ENCODE measurements around the gene PCYT2.
A peak's percentile ranks its signal among the peaks of the same experiment; 100 is the strongest.

The PCYT2 gene

DNA sequence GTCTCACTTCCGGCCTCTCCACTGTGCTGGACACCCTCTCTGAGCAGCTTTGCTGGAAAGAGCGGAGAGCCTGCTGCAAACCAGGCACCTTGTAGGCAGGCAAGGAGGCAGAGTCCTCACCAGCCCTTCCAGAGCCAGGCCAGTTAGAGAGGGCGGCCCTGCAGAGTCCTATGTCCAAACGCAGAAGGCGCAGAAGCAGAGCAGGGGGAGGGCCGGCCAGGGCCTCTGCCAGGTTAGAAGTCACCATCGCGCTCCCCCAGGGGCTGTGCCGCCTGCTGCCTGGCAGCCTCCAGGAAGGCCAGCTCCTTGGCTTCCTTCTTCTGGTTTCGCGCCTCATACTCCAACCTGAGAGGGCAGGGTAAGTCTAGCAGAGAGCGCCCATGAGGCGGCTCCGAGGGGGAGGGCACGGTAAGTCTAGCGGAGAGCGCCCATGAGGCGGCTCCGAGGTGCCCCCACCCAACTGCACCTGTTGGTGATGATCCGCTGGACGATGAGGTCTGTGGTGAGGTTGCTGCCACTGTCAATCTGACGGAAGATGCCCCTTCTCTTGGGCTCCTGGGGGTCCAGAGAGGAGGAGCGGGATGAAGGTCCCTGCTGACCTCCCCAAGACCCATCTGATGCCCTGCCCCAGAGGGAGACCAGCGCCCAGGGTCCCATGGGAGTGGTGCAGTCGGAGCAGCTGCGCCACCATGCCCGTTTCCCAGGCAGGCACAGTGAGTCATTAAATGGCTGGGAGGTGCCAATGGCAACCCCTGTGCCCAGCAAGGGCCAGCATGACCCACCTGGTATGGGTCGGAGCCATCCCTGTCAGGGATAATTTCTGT, 6.4 kb downstream of the PCYT2 start:
- CTCF ChIA-PET: no interaction called here
- no peak for TF ChIP-seq CTCF (IDR thresholded peaks at IDR 0.05; ENCODE audit: insufficient read depth, low read length, missing control alignments)

DNA sequence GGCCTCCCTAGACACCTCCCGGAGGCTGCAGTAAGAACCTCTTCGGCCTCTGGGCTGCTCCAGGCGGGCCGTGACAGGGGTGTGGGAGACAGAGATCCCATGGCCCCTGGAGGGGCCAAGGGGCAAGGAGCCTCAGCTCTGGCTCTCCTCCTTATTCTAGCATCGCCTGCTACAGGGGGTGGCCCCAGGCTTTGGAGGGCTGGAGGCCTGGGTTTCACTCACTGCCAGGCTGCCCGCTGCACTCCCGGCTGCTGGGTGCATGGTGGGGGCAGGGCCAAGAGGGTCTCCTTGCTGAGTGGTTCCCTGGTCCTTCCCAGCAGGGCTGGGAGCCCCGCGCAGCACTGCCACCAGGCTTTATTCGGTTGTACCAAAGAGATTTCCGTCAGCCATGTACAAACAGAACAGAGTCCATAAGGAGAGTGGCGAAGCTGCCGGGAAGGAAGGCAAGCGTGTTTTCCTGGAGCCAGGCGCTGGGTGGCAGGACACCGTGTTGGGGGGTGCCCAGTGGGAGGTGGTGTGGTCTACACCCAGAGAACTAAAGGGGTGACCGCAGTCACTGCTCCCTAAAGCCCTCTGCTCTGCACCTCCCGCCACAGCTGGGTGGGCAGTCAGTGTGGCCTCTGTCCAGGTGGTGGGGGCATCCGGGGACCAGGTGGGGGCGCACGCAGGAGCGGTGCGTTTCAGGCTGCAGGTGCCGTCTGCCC, 7.2 kb downstream of the PCYT2 start:
- ChIA-PET POLR2A (no interaction called here), CTCF (no interaction called here)
- no peak for DNase-seq (ENCODE audit: low read depth, low spot score)
- H3K4me3 ChIP-seq (ENCODE audit: low read depth, low read length): no peak overlapping the region
- no peak for TF ChIP-seq CTCF (IDR thresholded peaks at IDR 0.05; ENCODE audit: insufficient read depth, low read length, missing control alignments)

More for the DNA sequence above, 6.4 kb downstream of the PCYT2 start:
- DNase-seq (ENCODE audit: low read depth, low spot score): no peak
- POLR2A ChIA-PET: no interaction called here
- H3K4me3 ChIP-seq (ENCODE audit: low read depth, low read length): no peak overlapping the region

DNA sequence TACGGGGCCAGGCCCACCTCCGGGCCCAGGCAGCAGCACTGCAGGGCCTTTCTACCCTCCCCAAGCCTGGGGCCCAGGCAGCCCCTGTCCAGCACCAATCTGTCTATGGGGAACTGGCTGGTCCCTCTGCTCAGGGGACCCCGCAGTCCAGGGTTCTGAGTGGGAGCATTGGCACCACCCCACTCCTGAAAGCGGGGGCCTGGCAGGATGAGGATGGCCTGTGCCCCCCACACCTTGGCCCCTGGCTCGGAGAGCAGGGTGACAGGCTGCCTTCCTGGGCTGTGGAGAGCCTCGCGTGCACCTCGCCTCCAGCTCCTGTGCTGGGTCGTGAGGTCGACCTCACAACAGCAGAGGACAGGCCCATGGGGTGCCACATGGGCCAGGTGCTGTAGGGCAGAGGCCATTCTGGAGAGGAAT, 7.8 kb downstream of the PCYT2 start:
- no peak for TF ChIP-seq CTCF (IDR thresholded peaks at IDR 0.05; ENCODE audit: insufficient read depth, low read length, missing control alignments)
- ChIA-PET POLR2A (interaction anchor here (0.7 kb wide), 1 partner anchor 23 kb away, joined by 3 read pairs; no protein-coding TSS in a partner anchor), CTCF (no interaction called here)
- no peak overlapping the region for H3K4me3 ChIP-seq (ENCODE audit: low read depth, low read length)
- DNase-seq (ENCODE audit: low read depth, low spot score): no peak

DNA sequence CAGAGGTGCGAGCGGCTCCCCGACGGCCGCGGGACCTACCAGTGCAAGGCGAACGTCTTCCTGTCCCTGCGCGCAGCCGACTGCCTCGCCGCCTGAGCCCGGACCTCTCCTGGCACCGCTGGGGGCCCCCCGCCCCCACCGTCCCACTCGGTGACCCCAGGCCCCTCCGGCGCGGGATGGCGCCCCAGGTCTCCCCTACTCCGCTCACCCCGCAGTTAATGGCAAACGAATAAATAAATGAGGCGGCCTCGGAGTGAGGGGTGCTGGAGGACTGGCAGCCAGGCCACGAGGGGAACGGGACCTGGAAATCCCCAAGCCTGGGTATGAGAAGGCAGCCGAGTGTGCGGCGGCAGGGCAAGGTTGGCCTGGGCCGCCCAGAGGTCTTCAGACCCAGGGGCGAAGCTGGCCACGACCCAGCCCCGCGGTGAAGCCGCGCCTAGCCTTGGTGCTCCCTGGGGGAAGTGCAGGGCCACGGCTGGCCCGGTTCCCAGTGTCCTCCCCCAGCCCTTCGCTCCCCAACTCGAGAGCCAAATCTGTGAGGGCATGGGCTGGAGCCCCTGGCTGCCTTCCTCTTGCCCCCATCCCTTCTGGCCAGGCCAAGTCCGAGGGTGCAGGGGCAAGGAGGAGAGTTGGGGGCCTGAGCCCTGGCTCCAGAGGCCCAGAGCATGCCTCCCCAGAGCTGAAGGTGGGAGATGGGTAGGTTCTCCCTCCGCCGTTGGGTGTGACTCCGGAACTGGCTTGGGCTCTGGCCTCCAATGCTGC, 8.4 kb downstream of the PCYT2 start:
- POLR2A ChIA-PET: interaction anchor here (0.7 kb wide), 1 partner anchor 24 kb away, joined by 3 read pairs; no protein-coding TSS in a partner anchor
- TF ChIP-seq CTCF (IDR thresholded peaks at IDR 0.05; ENCODE audit: insufficient read depth, low read length, missing control alignments): no peak
- no peak for DNase-seq (ENCODE audit: low read depth, low spot score)
- CTCF ChIA-PET: no interaction called here
- peak overlapping the region; percentile 36 for H3K4me3 ChIP-seq (ENCODE audit: low read depth, low read length)

DNA sequence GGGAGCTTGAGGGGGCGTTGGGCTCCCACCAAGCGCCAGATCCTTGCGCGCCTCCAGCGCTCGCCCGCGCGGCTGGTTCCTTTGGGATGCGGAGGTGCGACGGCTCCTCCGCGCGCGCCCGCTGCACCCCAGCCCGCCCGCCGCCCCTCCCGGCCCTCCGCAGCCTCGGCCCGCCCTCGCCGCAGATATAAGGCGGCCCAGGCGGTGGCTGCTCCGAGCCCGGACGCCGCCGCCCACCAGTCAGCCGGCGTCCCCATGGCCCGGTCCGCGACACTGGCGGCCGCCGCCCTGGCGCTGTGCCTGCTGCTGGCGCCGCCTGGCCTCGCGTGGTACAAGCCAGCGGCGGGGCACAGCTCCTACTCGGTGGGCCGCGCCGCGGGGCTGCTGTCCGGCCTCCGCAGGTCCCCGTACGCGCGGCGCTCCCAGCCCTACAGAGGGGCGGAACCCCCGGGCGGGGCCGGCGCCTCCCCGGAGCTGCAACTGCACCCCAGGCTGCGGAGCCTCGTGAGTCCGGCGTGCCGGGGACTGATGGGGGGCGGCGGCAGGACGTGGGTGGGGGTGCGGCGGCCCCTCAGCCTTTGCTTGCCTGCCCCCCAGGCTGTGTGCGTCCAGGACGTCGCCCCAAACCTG, 9.1 kb downstream of the PCYT2 start, which contains the start of gene NPB:
NPB (plus strand) TSS at position 216 of the 630 bp plus-strand sequence; CDS start at position 256, 40 bp downstream.
- no peak for TF ChIP-seq CTCF (IDR thresholded peaks at IDR 0.05; ENCODE audit: insufficient read depth, low read length, missing control alignments)
- peak within 1 kb of the TSS; percentile 36 for H3K4me3 ChIP-seq (ENCODE audit: low read depth, low read length)
- CTCF ChIA-PET: interaction anchor here (1.0 kb wide), 1 partner anchor 10 kb away, joined by 3 read pairs; no protein-coding TSS in a partner anchor
- no peak for DNase-seq (ENCODE audit: low read depth, low spot score)
- POLR2A ChIA-PET: no interaction called here
